ENCODE measurements around the gene GPANK1.
"Not testable (repeated sequence)": the region's sequence is repeated elsewhere in the genome, so short reads cannot be mapped to it uniquely, and the experiment has no call there.

Gene GPANK1

GRCh38 chr6:31710523-31711219, 45.9 kb upstream of the GPANK1 start:
- TF ChIP-seq, protein P1, sequence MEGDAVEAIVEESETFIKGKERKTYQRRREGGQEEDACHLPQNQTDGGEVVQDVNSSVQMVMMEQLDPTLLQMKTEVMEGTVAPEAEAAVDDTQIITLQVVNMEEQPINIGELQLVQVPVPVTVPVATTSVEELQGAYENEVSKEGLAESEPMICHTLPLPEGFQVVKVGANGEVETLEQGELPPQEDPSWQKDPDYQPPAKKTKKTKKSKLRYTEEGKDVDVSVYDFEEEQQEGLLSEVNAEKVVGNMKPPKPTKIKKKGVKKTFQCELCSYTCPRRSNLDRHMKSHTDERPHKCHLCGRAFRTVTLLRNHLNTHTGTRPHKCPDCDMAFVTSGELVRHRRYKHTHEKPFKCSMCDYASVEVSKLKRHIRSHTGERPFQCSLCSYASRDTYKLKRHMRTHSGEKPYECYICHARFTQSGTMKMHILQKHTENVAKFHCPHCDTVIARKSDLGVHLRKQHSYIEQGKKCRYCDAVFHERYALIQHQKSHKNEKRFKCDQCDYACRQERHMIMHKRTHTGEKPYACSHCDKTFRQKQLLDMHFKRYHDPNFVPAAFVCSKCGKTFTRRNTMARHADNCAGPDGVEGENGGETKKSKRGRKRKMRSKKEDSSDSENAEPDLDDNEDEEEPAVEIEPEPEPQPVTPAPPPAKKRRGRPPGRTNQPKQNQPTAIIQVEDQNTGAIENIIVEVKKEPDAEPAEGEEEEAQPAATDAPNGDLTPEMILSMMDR (IDR thresholded peaks at IDR 0.05), result no peak
- H3K4me1 ChIP-seq, result no peaks in the 10 kb centered on the region
- intact Hi-C loops (cut with DNase I; ENCODE audit: low total_unique reads), result loop anchor here (5.0 kb wide), 1 partner anchor 573 kb away; the partner anchor contains the start of gene PSORS1C2
- H3K36me3 ChIP-seq, result no peaks in the 10 kb centered on the region
- no peak overlapping the region for H3K27ac ChIP-seq
- no peak for DNase-seq
- peaks cover 0 to 29% of the 10 kb centered on the region in 2 donors for H3K27me3 ChIP-seq
- no peaks in the 10 kb centered on the region for H3K9me3 ChIP-seq
- H3K4me3 ChIP-seq, result no peak overlapping the region

GRCh38 chr6:31709157-31709556, 44.4 kb upstream of the GPANK1 start:
- H3K4me3 ChIP-seq; H3K9me3 ChIP-seq; intact Hi-C loops (cut with DNase I; ENCODE audit: low total_unique reads); H3K4me1 ChIP-seq; H3K36me3 ChIP-seq; H3K27ac ChIP-seq; DNase-seq: not testable (repeated sequence)
- H3K27me3 ChIP-seq, result peaks cover 0 to 29% of the 10 kb centered on the region in 2 donors

GRCh38 chr6:31708224-31708623, 43.4 kb upstream of the GPANK1 start:
- Histone ChIP-seq H3K36me3 (no peaks in the 10 kb centered on the region), H3K4me1 (peaks cover 5 to 8% (median 6%) of the 10 kb centered on the region in 4 donors), H3K9me3 (no peaks in the 10 kb centered on the region), H3K27me3 (peaks cover 0 to 29% of the 10 kb centered on the region in 2 donors), H3K4me3 (no peak overlapping the region), H3K27ac (no peak overlapping the region)
- DNase-seq, result no peak
- intact Hi-C loops (cut with DNase I; ENCODE audit: low total_unique reads), result no loop called here
- TF ChIP-seq, protein P1 (IDR thresholded peaks at IDR 0.05), result no peak

DNA sequence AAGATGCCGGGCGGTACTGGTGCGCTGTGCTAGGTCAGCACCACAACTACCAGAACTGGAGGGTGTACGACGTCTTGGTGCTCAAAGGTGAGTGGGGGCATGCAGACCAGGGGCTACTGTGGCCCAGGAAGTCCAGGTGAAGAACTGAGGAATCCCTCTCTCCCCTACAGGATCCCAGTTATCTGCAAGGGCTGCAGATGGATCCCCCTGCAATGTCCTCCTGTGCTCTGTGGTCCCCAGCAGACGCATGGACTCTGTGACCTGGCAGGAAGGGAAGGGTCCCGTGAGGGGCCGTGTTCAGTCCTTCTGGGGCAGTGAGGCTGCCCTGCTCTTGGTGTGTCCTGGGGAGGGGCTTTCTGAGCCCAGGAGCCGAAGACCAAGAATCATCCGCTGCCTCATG, 42.9 kb upstream of the GPANK1 start:
- no peak for DNase-seq
- TF ChIP-seq, protein P1 (IDR thresholded peaks at IDR 0.05), result no peak
- no peak overlapping the region for H3K27ac ChIP-seq
- no peak overlapping the region for H3K4me3 ChIP-seq
- peaks cover 0 to 28% of the 10 kb centered on the region in 2 donors for H3K27me3 ChIP-seq
- no peaks in the 10 kb centered on the region for H3K36me3 ChIP-seq
- no peaks in the 10 kb centered on the region for H3K9me3 ChIP-seq
- intact Hi-C loops (cut with DNase I; ENCODE audit: low total_unique reads), result no loop called here
- peaks cover 5 to 8% (median 6%) of the 10 kb centered on the region in 4 donors for H3K4me1 ChIP-seq

- intact Hi-C loops (cut with DNase I; ENCODE audit: low total_unique reads), result no loop called here
- Histone ChIP-seq H3K27me3 (peaks cover 0 to 18% of the 10 kb centered on the region in 2 donors), H3K4me3 (no peak within 1 kb of the TSS), H3K27ac (no peak within 1 kb of the TSS), H3K4me1 (peaks cover 6 to 16% (median 13%) of the 10 kb centered on the region in 4 donors), H3K36me3 (no peaks in the 10 kb centered on the region), H3K9me3 (no peaks in the 10 kb centered on the region)
- no peak for DNase-seq
- TF ChIP-seq, protein P1 (IDR thresholded peaks at IDR 0.05), result no peak
Observed at GRCh38 chr6:31706599-31706998, 41.8 kb upstream of the GPANK1 start, which contains the start of gene LY6G6F. Gene LY6G6F, plus strand, starts transcription at chr6:31706866. Its CDS starts 41 bp downstream, at chr6:31706907.

GRCh38 chr6:31705931-31706330, 41.1 kb upstream of the GPANK1 start:
- TF ChIP-seq, protein P1 (IDR thresholded peaks at IDR 0.05), result no peak
- no peak for DNase-seq
- Histone ChIP-seq H3K4me3 (no peak overlapping the region), H3K4me1 (peaks cover 6 to 22% (median 19%) of the 10 kb centered on the region in 4 donors), H3K27ac (no peak overlapping the region), H3K9me3 (no peaks in the 10 kb centered on the region), H3K27me3 (peaks cover 0 to 13% of the 10 kb centered on the region in 2 donors), H3K36me3 (no peaks in the 10 kb centered on the region)
- intact Hi-C loops (cut with DNase I; ENCODE audit: low total_unique reads), result no loop called here

Data from tibial artery (tissue), 4 donors.